Prostate gland (tissue), 2 donors: ENCODE data around the gene EIPR1.

Experiments used
- CTCF ChIP-seq, 4 experiments: fragments of 200-600 bp in 2 of 4; fragments of 450-650 bp in 2 of 4; sonication (generic) in 2 of 4; IDR thresholded peaks; 1 replicate in 3 of 4; 2 replicates in 1 of 4; pipeline ENCODE4 v1.5.1; 2016 to 2019; ENCODE audit warnings: antibody characterized with exemption in 4 of 4, mild to moderate bottlenecking in 2 of 4, moderate library complexity in 2 of 4
- POLR2AphosphoS5 ChIP-seq: sonication (generic); formaldehyde crosslinking; IDR thresholded peaks from one replicate; pipeline ENCODE4 v1.6.1; 2017; ENCODE audit warnings: antibody characterized with exemption

- no peak for TF ChIP-seq POLR2AphosphoS5
- TF ChIP-seq CTCF (IDR thresholded peaks at IDR 0.05) = no peak
Observed at GRCh38 chr2:3408781-3409180, 31.2 kb upstream of the EIPR1 start.
